PFSK-1 (cell line): ENCODE results near the gene PABPN1.

ENCODE experiments used
- FOXP2 ChIP-seq: optimal IDR thresholded peaks from 2 replicates; pipeline ENCODE3; 2011; ENCODE audit warnings: borderline replicate concordance, control low read depth, inconsistent platforms; ENCODE audit not compliant: insufficient read depth; ENCODE audit errors: extremely low read length, extremely low read depth
- POLR2AphosphoS5 ChIP-seq: IDR thresholded peaks from 2 replicates; pipeline ENCODE4 v1.6.1; 2012; ENCODE audit warnings: low read depth, mild to moderate bottlenecking, control low read depth, low read length, moderate library complexity
- REST ChIP-seq, 2 experiments: IDR thresholded peaks; 2 replicates each; pipeline versions ENCODE4 v1.6.1 to v1.8.0; 2011 to 2012; ENCODE audit warnings: low read depth in 2 of 2, low read length in 2 of 2, control low read depth in 1 of 2, inconsistent platforms in 1 of 2, mild to moderate bottlenecking in 1 of 2, moderate library complexity in 1 of 2; ENCODE audit not compliant: insufficient read depth in 1 of 2
- SIN3A ChIP-seq: IDR thresholded peaks from 2 replicates; pipeline ENCODE4 v1.6.1; 2012; ENCODE audit warnings: mild to moderate bottlenecking, low read length, moderate library complexity, borderline replicate concordance; ENCODE audit not compliant: insufficient read depth
- TAF1 ChIP-seq: IDR thresholded peaks from 2 replicates; pipeline ENCODE4 v1.6.1; 2012; ENCODE audit warnings: low read length, control low read depth, borderline replicate concordance; ENCODE audit not compliant: insufficient read depth

The PABPN1 gene

GRCh38 chr14:23296012-23296777, 25.1 kb upstream of the PABPN1 start:
- TF ChIP-seq SIN3A, result no peak

- TF ChIP-seq TAF1 (no peak), REST (IDR thresholded peaks at IDR 0.05; ENCODE audit: insufficient read depth in 1 of 2, low read depth in 2 of 2, low read length in 2 of 2) (no peak)
These were observed 24.2 kb upstream of the PABPN1 start for GRCh38 chr14:23297096-23297495.

GRCh38 chr14:23297611-23298277, 23.5 kb upstream of the PABPN1 start:
- TF ChIP-seq FOXP2 (no peak), SIN3A (no peak), TAF1 (no peak), POLR2AphosphoS5 (no peak), REST (IDR thresholded peaks at IDR 0.05; ENCODE audit: insufficient read depth in 1 of 2, low read depth in 2 of 2, low read length in 2 of 2) (no peak)

GRCh38 chr14:23299211-23299957, 21.9 kb upstream of the PABPN1 start:
- no peak for TF ChIP-seq REST (IDR thresholded peaks at IDR 0.05; ENCODE audit: insufficient read depth in 1 of 2, low read depth in 2 of 2, low read length in 2 of 2)
- TF ChIP-seq POLR2AphosphoS5, result no peak
- no peak for TF ChIP-seq FOXP2
- TF ChIP-seq TAF1, result no peak
- TF ChIP-seq SIN3A, result no peak

GRCh38 chr14:23299986-23300686, 21.1 kb upstream of the PABPN1 start:
- TF ChIP-seq FOXP2 (no peak), SIN3A (no peak), TAF1 (no peak), REST (IDR thresholded peaks at IDR 0.05; ENCODE audit: insufficient read depth in 1 of 2, low read depth in 2 of 2, low read length in 2 of 2) (no peak), POLR2AphosphoS5 (no peak)
